GM21526 (cell line): ENCODE data around the gene SULF2.

Experiments
- ATAC-seq: cut with Tn5 transposase; IDR thresholded peaks from one replicate; pipeline ENCODE4 v1.9.1; 2021; ENCODE audit warnings: moderate library complexity; ENCODE audit not compliant: unreplicated experiment, low FRiP score

Gene SULF2

GRCh38 chr20:47660983-47661700, 124.1 kb downstream of the SULF2 start:
- ATAC-seq: no peak

- ATAC-seq: no peak
These were observed 124.7 kb downstream of the SULF2 start for GRCh38 chr20:47660602-47660905.

- ATAC-seq: no peak
These were observed 125.2 kb downstream of the SULF2 start for GRCh38 chr20:47659904-47660601.

DNA sequence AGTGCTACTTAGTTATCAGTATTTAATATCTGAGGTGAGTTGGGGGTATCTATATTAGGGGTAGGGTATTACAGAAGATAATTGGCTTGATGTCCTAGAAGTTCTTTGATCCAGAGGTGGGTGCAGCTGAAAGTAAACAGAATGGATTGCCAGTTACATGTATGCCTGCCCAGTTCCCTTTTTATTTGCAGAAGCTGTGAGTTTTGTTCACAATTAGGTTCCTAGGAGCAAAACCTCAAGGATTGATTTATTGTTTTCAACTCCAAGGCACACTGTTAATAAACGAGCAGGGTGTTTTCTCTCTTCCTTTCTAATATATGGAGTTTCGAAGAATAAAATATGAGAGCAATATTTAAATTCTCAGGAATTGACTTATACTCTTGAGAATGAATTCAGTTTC, 129.0 kb downstream of the SULF2 start:
- ATAC-seq: no peak

GRCh38 chr20:47655635-47656034, 129.6 kb downstream of the SULF2 start:
- no peak for ATAC-seq

GRCh38 chr20:47654370-47654769, 130.9 kb downstream of the SULF2 start:
- ATAC-seq: no peak

- no peak for ATAC-seq
These were observed 131.4 kb downstream of the SULF2 start for GRCh38 chr20:47653869-47654268.

DNA sequence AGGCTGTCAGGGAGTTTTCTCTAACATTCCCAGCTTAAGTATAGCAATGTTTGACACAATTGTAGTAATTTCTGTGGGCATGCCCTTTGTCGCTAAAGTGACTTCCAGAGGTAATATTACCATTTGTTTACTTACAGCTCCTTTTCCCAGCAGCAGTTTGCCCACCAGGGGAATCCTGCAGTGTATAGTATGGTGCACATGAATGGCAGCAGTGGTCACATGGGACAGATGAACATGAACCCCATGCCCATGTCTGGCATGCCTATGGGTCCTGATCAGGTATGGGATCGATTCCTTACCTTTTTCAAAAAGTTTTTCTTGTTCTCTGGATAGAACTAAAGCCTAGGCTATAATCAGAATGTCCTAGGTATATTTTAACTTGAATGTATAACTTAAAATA, 132.5 kb downstream of the SULF2 start:
- no peak for ATAC-seq

DNA sequence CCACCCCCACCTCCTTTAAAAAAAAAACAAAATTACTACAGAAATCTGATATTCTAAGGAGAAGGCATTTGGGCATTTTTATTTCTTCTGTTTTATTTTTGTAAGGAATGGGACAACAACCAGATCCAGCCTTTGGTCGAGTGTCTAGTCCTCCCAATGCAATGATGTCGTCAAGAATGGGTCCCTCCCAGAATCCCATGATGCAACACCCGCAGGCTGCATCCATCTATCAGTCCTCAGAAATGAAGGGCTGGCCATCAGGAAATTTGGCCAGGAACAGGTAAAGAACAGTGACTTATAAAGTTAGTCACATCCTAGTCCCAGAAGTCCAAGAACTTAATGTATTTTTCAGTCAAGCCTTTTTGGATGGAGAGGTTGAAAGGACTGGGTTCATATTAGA, 133.0 kb downstream of the SULF2 start:
- ATAC-seq: no peak

DNA sequence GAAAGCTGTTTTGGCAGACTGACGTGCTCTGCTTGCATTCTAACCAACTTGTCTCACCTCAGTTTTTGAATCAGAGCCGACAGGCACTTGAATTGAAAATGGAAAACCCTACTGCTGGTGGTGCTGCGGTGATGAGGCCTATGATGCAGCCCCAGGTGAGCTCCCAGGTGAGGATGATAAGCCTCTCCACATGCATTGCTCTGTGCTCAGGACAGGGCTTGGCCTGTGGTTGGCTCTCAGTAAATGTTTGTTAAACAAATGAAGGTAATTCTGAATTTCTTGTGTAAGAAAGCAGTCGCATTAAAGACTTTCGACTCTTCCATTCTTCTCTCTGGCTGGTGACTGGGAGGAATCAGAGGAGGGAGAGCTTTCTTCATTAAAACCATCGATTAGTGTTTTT, 136.3 kb downstream of the SULF2 start:
- ATAC-seq: no peak

DNA sequence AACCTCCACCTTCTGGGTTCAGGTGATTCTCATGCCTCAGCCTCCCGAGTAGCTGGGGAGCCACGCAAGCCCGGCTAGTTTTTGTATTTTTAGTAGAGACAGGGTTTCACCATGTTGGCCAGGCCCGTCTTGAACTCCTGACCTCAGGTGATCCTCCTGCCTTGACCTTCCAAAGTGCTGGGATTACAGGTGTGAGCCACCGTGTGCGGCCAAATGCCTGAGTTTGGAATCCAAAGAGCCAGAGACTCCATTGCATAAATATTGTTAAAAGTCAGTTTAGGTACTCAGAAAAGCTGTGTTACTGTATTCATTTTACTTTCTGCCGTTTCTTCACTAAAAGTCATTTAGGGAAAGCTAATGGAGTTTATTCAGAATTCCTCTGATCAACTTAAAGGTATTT, 137.3 kb downstream of the SULF2 start:
- ATAC-seq: no peak

GRCh38 chr20:47645632-47646031, 139.6 kb downstream of the SULF2 start:
- ATAC-seq: no peak

GRCh38 chr20:47642624-47643023, 142.7 kb downstream of the SULF2 start:
- no peak for ATAC-seq

DNA sequence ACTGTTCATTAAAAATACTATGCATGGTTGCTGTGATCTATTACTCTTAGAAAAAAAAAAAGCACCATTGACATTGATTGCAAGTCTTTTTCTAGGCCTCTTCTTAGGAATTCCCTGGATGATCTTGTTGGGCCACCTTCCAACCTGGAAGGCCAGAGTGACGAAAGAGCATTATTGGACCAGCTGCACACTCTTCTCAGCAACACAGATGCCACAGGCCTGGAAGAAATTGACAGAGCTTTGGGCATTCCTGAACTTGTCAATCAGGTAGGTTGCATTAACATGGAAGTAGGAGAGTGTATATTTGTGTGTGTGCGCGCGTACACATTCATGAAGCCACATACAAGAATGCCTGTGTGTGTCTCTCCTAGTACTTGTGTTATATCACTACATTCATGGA, 143.2 kb downstream of the SULF2 start:
- no peak for ATAC-seq

- ATAC-seq: no peak
These were observed 146.4 kb downstream of the SULF2 start for GRCh38 chr20:47638851-47639250.

GRCh38 chr20:47635256-47635655, 150.0 kb downstream of the SULF2 start:
- no peak for ATAC-seq

DNA sequence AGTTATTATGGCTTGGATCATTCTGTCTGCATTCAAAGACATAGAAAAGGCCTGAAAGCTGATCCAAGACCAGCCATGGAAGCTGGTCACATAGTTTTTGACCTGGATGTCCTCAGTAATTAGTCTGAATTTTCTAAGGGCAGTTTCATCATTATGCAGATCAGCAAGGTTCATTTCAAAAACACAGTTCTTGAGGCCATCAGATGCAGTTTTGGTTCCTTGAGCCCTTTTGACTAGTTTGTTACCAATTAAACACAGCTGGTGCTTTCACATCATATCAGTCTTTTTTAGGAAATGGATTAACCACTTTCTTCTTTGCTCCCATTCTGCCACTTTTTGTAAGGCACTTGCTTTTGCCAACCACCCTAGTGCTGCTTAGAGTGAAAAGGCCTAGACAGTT, 154.2 kb downstream of the SULF2 start:
- no peak for ATAC-seq

GRCh38 chr20:47629907-47630306, 155.4 kb downstream of the SULF2 start:
- no peak for ATAC-seq

GRCh38 chr20:47627540-47627939, 157.7 kb downstream of the SULF2 start:
- ATAC-seq: no peak

DNA sequence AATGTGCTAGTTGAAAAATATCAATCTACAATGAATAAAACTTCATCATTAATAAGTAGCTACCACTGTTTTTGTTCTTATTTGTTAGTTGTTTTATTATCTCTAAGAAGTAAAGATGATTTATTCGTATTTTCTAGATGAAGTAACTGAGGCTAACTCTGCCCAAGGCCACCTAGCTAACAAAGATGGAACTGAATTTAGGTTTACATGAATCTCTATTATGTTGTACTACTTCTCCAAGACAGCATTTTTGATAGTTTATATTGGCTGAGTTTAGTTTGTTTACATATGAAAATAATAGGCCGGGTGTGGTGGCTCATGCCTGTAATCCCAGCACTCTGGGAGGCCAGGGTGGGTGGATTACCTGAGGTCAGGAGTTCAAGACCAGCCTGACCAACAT, 162.1 kb downstream of the SULF2 start:
- no peak for ATAC-seq

- no peak for ATAC-seq
These were observed 163.1 kb downstream of the SULF2 start for GRCh38 chr20:47622118-47622665.
